GM12878 (cell line): ENCODE data around the gene AP3D1. TPM values are rescaled to one million over a fixed set of nuclear protein-coding genes. Genes with fewer than 3 reads are reported as not detected.
A peak's percentile ranks its signal among the peaks of the same experiment; 100 is the strongest.

Source experiments
- ATAC-seq: fragments of 200-7000 bp; cut with Tn5 transposase; 3 replicates; pipeline ENCODE4 v1.9.1; 2020; ENCODE audit warnings: mild to moderate bottlenecking, moderate library complexity
- BruUV-seq: library from RNA; stranded (reverse); fragments of 400-500 nt; replicated peaks from 2 replicates; lab custom pipeline; 2021; lab: Mats Ljungman, UMichigan
- CTCF ChIA-PET: fragments of 300-600 bp; sonication (Branson Sonifier 250); formaldehyde crosslinking; extraction: SDS; loops from one replicate; lab custom pipeline; 2021; ENCODE audit warnings: inconsistent platforms; lab: Yijun Ruan, JAX
- POLR2A ChIA-PET: fragments of 350-600 bp; formaldehyde crosslinking; extraction: SDS; loops from one replicate; lab custom pipeline; 2021; ENCODE audit warnings: inconsistent platforms; lab: Charles Lee
- RAD21 ChIA-PET: fragments of 300-600 bp; sonication (Branson Sonifier 250); formaldehyde crosslinking; loops from one replicate; lab custom pipeline; 2023; ENCODE audit warnings: antibody characterized with exemption; ENCODE audit not compliant: unreplicated experiment; lab: Charles Lee
- SMC1A ChIA-PET: fragments of 300-600 bp; sonication (Branson Sonifier 250); formaldehyde crosslinking; loops from one replicate; lab custom pipeline; 2023; ENCODE audit not compliant: unreplicated experiment, uncharacterized antibody; lab: Charles Lee
- DNase-seq: peaks from one replicate; pipeline ENCODE4 v3.0.0-alpha.2; 2011; ENCODE audit warnings: low read depth, low spot score
- FAIRE-seq: peaks from 3 replicates; lab custom pipeline; 2011; peaks lifted over from hg19 to GRCh38; lab: Jason Lieb, UNC
- H2AFZ ChIP-seq: 2 replicates; pipeline ENCODE4 v1.6.0; 2011; ENCODE audit warnings: low read depth, low read length, control low read depth; ENCODE audit not compliant: control insufficient read depth
- H3K27ac ChIP-seq: 2 replicates; pipeline ENCODE4 v1.5.1; 2011; ENCODE audit warnings: control low read depth; ENCODE audit not compliant: control insufficient read depth, insufficient read depth
- H3K27me3 ChIP-seq, 2 experiments: replicated peaks in 1 of 2; 2 replicates each; pipeline versions ENCODE4 v1.6.0 to v1.6.1; 2011; ENCODE audit warnings: low read length in 1 of 2; ENCODE audit not compliant: control insufficient read depth in 2 of 2, insufficient read depth in 2 of 2
- H3K36me3 ChIP-seq, 2 experiments: 2 replicates each; pipeline ENCODE4 v1.5.1; 2011; ENCODE audit warnings: low read length in 1 of 2; ENCODE audit not compliant: control insufficient read depth in 2 of 2, insufficient read depth in 2 of 2
- H3K4me1 ChIP-seq: 2 replicates; pipeline ENCODE4 v1.6.1; 2011; ENCODE audit warnings: mild to moderate bottlenecking, low read length, moderate library complexity, mixed read lengths; ENCODE audit not compliant: control insufficient read depth, insufficient read depth
- H3K4me2 ChIP-seq: 2 replicates; pipeline ENCODE4 v1.6.0; 2011; ENCODE audit warnings: control low read depth; ENCODE audit not compliant: control insufficient read depth, insufficient read depth
- H3K4me3 ChIP-seq: fragments of 200-600 bp; sonication (generic); 2 replicates; pipeline ENCODE4 v1.5.1; 2016
- H3K79me2 ChIP-seq: 2 replicates; pipeline ENCODE4 v1.6.0; 2011; ENCODE audit warnings: low read length; ENCODE audit not compliant: control insufficient read depth, insufficient read depth
- H3K9ac ChIP-seq: 2 replicates; pipeline ENCODE4 v1.8.0; 2011; ENCODE audit warnings: low read length, control low read depth, mixed read lengths; ENCODE audit not compliant: control insufficient read depth, insufficient read depth
- H3K9me3 ChIP-seq: replicated peaks from 3 replicates; pipeline ENCODE4 v1.5.1; 2011; ENCODE audit warnings: mild to moderate bottlenecking, low read length; ENCODE audit not compliant: control insufficient read depth, insufficient read depth
- H4K20me1 ChIP-seq: 2 replicates; pipeline ENCODE4 v1.6.0; 2011; ENCODE audit not compliant: control insufficient read depth, insufficient read depth
- BHLHE40 ChIP-seq, 2 experiments: fragments of 450-650 bp in 1 of 2; IDR thresholded peaks; 2 replicates each; pipeline ENCODE4 v1.6.1; 2011 to 2017; ENCODE audit warnings: low read depth in 2 of 2, borderline replicate concordance in 1 of 2, improper control_type of control experiment in 1 of 2, low read length in 1 of 2, mild to moderate bottlenecking in 1 of 2
- CHD1 ChIP-seq: IDR thresholded peaks from 2 replicates; pipeline ENCODE4 v1.6.1; 2012; ENCODE audit warnings: low read depth, low read length, improper control_type of control experiment
- CHD2 ChIP-seq: IDR thresholded peaks from 2 replicates; pipeline ENCODE4 v1.6.1; 2011; ENCODE audit warnings: low read depth, low read length, improper control_type of control experiment, borderline replicate concordance
- CHD4 ChIP-seq: fragments of 200-600 bp; sonication (generic); IDR thresholded peaks from 2 replicates; pipeline ENCODE4 v1.6.1; 2016; ENCODE audit warnings: mild to moderate bottlenecking
- CTCF ChIP-seq, 3 experiments: IDR thresholded peaks in 2 of 3; conservative IDR thresholded peaks in 1 of 3; 2 replicates each; pipeline ENCODE4 v1.5.1; 2011; ENCODE audit warnings: low read depth in 3 of 3, low read length in 3 of 3, mild to moderate bottlenecking in 3 of 3, control low read depth in 2 of 3, moderate library complexity in 2 of 3, inconsistent platforms in 1 of 3, mixed read lengths in 1 of 3; ENCODE audit not compliant: control insufficient read depth in 2 of 3, insufficient read depth in 1 of 3; ENCODE audit errors: extremely low read depth in 1 of 3
- EP300 ChIP-seq, 2 experiments: fragments of 150-350 bp in 1 of 2; IDR thresholded peaks; 2 replicates each; pipeline ENCODE4 v1.6.1; 2011 to 2012; ENCODE audit warnings: low read depth in 2 of 2, low read length in 2 of 2, borderline replicate concordance in 1 of 2, improper control_type of control experiment in 1 of 2, inconsistent platforms in 1 of 2; ENCODE audit not compliant: control insufficient read depth in 1 of 2
- GATAD2B ChIP-seq: fragments of 450-650 bp; conservative IDR thresholded peaks from 2 replicates; pipeline ENCODE4 v1.6.1; 2017; ENCODE audit warnings: low read depth, mild to moderate bottlenecking, moderate library complexity
- HDGF ChIP-seq: fragments of 450-650 bp; IDR thresholded peaks from 2 replicates; pipeline ENCODE4 v1.6.1; 2016; ENCODE audit warnings: antibody characterized with exemption
- LARP7 ChIP-seq: fragments of 450-650 bp; IDR thresholded peaks from 2 replicates; pipeline ENCODE4 v1.6.1; 2017; ENCODE audit warnings: mild to moderate bottlenecking
- MEF2A ChIP-seq: IDR thresholded peaks from 2 replicates; pipeline ENCODE4 v1.6.1; 2011; ENCODE audit warnings: low read depth, mild to moderate bottlenecking, low read length, moderate library complexity; ENCODE audit not compliant: insufficient read depth
- NFYB ChIP-seq: IDR thresholded peaks from 2 replicates; pipeline ENCODE4 v1.6.1; 2011; ENCODE audit warnings: low read depth, mild to moderate bottlenecking, low read length, improper control_type of control experiment, moderate library complexity; ENCODE audit not compliant: insufficient read depth
- RELA ChIP-seq: fragments of 450-650 bp; IDR thresholded peaks from 2 replicates; pipeline ENCODE4 v1.8.0; 2014; ENCODE audit warnings: borderline replicate concordance; ENCODE audit not compliant: partially characterized antibody
- SKIL ChIP-seq: fragments of 450-650 bp; IDR thresholded peaks from 2 replicates; pipeline ENCODE4 v1.6.1; 2017; ENCODE audit warnings: mild to moderate bottlenecking, low read depth, inconsistent platforms; ENCODE audit not compliant: poor library complexity, severe bottlenecking
- TCF12 ChIP-seq: IDR thresholded peaks from 2 replicates; pipeline ENCODE4 v1.6.1; 2011; ENCODE audit warnings: low read depth, mild to moderate bottlenecking, low read length
- WRNIP1 ChIP-seq: IDR thresholded peaks from 2 replicates; pipeline ENCODE4 v1.6.1; 2011; ENCODE audit warnings: low read depth, low read length, improper control_type of control experiment, borderline replicate concordance
- YY1 ChIP-seq: IDR thresholded peaks from 2 replicates; pipeline ENCODE4 v1.6.1; 2011; ENCODE audit warnings: low read depth, mild to moderate bottlenecking, low read length
- WGBS: methylation state at CpG from one replicate; pipeline ENCODE4 v1.1.6; 2016; ENCODE audit warnings: low lambda C conversion rate; ENCODE audit not compliant: insufficient replicate concordance, insufficient coverage; ENCODE audit errors: missing lambda C conversion rate; 5-methylcytosine and 5-hydroxymethylcytosine counted together
- in situ Hi-C: fragments of 300-500 bp; cut with MboI; formaldehyde crosslinking; loops from 9 replicates; pipeline ENCODE4 v1.14.3; 2018; ENCODE audit warnings: mixed read lengths
- intact Hi-C: fragments of 100-400 bp; cut with micrococcal nuclease; formaldehyde crosslinking; loops from one replicate; pipeline ENCODE4 v1.14.2; 2022; ENCODE audit not compliant: unreplicated experiment
- polyA plus RNA-seq, 11 experiments: library from polyadenylated mRNA; depleted of rRNA in 4 of 11; unstranded in 6 of 11; stranded (reverse) in 5 of 11; fragments of >200 nt; fragmentation: Nextera tagmentation in 4 of 11; fragmentation: Illumina TruSeq in 1 of 11; extraction: Ambion mirVana in 4 of 11; extraction: Trizol in 1 of 11; gene quantifications; 1 replicate in 1 of 11; 2 replicates in 10 of 11; pipeline versions ENCODE4 v1.2.1 to v1.2.3, GENCODE V29; 2011 to 2016; ENCODE audit warnings: inconsistent platforms in 2 of 11, missing spikeins in 2 of 11, low read depth in 1 of 11
- total RNA-seq, 4 experiments: library from RNA; depleted of rRNA in 3 of 4; stranded (reverse); fragments of >200 nt in 3 of 4; fragmentation: Illumina TruSeq in 1 of 4; extraction: Trizol in 1 of 4; gene quantifications; 2 replicates each; pipeline versions ENCODE4 v1.2.1 to v1.2.3, GENCODE V29; 2013 to 2021

AP3D1 gene
- total and polyA plus RNA-seq, 10 of the 15 experiments (the other 5 are each of a cell fraction or from before 2014, with no cell fraction given), result 1.5 to 108 (median 59.1) TPM

GRCh38 chr19:2089727-2090053 is 61.7 kb downstream of the AP3D1 start (continued):
- no peak for TF ChIP-seq MEF2A
- TF ChIP-seq, all 136 proteins: peak for 8

GRCh38 chr19:2089001-2089711 is 62.2 kb downstream of the AP3D1 start:
- RAD21 ChIA-PET, result interaction anchor here (0.6 to 2.6 kb wide), 6 partner anchors 8 to 82 kb away, joined by 3 to 11 read pairs (median 4); no protein-coding TSS in a partner anchor
- peaks cover 0 to 3% of the 10 kb centered on the region in 2 experiments; a peak in 1 of 4 replicates for H3K36me3 ChIP-seq
- CTCF ChIA-PET, result interaction anchor here (0.8 to 4.6 kb wide), 3 partner anchors 37 to 46 kb away, joined by 3 to 27 read pairs (median 7); partner anchors contain the start of gene MKNK2
- H3K4me3 ChIP-seq, result peak overlapping the region; percentile 93
- WGBS, result 10% methylated on average over 16 of the region's 16 CpGs
- ATAC-seq, result peak; percentile 28
- no TSS peak for BruUV-seq
- H3K4me1 ChIP-seq, result peaks cover 62% of the 10 kb centered on the region
- no peaks in the 10 kb centered on the region for H4K20me1 ChIP-seq
- SMC1A ChIA-PET, result interaction anchor here (1.0 to 1.6 kb wide), 5 partner anchors 9 to 82 kb away, joined by 3 to 5 read pairs (median 3); no protein-coding TSS in a partner anchor
- no peaks in the 10 kb centered on the region for H3K9me3 ChIP-seq
- H3K27ac ChIP-seq, result peak overlapping the region; percentile 93
- intact Hi-C loops, result loop anchor here (5.0 kb wide), 2 partner anchors 78 to 533 kb away; no protein-coding TSS in a partner anchor
- H3K9ac ChIP-seq, result peak overlapping the region; percentile 81
- peaks cover 77% of the 10 kb centered on the region for H3K79me2 ChIP-seq
- peak overlapping the region; percentile 88 for H3K4me2 ChIP-seq
- POLR2A ChIA-PET, result interaction anchor here (1.0 to 7.8 kb wide), 3 partner anchors 8 to 80 kb away, joined by 3 to 110 read pairs (median 15); partner anchors contain the start of gene MKNK2
- no peaks in the 10 kb centered on the region for H3K27me3 ChIP-seq
- in situ Hi-C loops, result loop anchor here (10.0 kb wide), 1 partner anchor 824 kb away; the partner anchor contains the start of gene CIRBP
- H2AFZ ChIP-seq, result no peak overlapping the region
- FAIRE-seq, result no peak
- peak; percentile 78 for DNase-seq
- TF ChIP-seq CTCF (IDR thresholded peaks at IDR 0.05 in 2 of 3, conservative IDR thresholded peaks at IDR 0.05 in 1 of 3; ENCODE audit: control insufficient read depth in 2 of 3, extremely low read depth in 1 of 3, insufficient read depth in 1 of 3, low read depth in 3 of 3, low read length in 3 of 3) (0 out of 6 replicates have a peak, but pooled peaks of 2 of the 3 experiments have one; percentile 2 to 6), CHD2 (0 out of 2 replicates have a peak, but pooled peaks have one; percentile 23), CHD1 (0 out of 2 replicates have a peak, but pooled peaks have one; percentile 39), SKIL (peak; percentile 72), BHLHE40 (IDR thresholded peaks at IDR 0.05; ENCODE audit: borderline replicate concordance in 1 of 2, low read depth in 2 of 2, low read length in 1 of 2) (peak; percentile 86 to 94), TCF12 (0 out of 2 replicates have a peak, but pooled peaks have one; percentile 15), NFYB (no peak), YY1 (0 out of 2 replicates have a peak, but pooled peaks have one; percentile 21), HDGF (0 out of 2 replicates have a peak, but pooled peaks have one; percentile 30), CHD4 (no peak), RELA (peak; percentile 21), WRNIP1 (0 out of 2 replicates have a peak, but pooled peaks have one; percentile 46), LARP7 (peak; percentile 80), GATAD2B (peak; percentile 90), EP300 (IDR thresholded peaks at IDR 0.05; ENCODE audit: borderline replicate concordance in 1 of 2, control insufficient read depth in 1 of 2, low read depth in 2 of 2, low read length in 2 of 2) (peak in 1 of 2 experiments; percentile 67; a peak in 2 of 4 replicates)
